Hematopoietic multipotent progenitor cell treated with erythropoietin and hydrocortisone succinate and interleukin-3 and kit ligand, for 8 days (in vitro differentiated cells): ENCODE data around the gene PARP12.

Experiments used
- DNase-seq: peaks from one replicate; pipeline ENCODE4 v3.0.0-alpha.2; 2015

The PARP12 gene

DNA sequence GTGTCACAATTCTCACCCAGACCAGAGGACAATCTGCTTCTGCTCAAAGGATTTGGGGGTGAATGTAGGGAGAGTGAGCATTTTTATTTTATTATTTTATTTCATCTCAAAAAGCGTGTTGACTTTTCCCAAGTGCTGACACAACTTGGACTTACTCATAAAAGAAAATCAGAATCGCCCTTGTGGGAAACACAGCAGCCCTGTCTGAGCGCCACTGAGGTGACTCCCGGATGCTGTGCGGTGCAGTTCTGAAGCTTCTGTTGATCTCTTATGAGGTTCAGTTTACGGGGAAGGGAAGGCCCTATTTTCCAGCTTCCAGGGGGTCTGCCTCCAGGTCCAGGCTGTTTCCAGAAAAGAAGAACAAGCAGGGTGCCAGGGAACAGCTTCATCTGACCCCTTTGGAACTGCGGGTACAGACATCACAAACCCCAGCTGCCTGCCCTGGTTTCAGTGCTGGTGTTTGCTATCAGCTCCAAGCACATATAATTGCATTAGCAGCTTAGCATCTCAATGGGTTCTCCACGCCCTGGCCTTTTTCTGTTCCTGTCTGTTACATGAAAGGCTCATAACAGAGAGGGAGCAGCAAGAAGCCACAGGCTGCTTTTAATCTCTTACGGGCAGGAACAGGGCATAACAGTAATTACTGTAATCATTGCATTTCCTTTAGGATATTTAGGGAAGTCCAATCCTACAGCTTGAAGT is 52.4 kb downstream of the PARP12 start:
- no peak for DNase-seq

- DNase-seq, result no peak
Measured at GRCh38 chr7:140009735-140010134, 53.0 kb downstream of the PARP12 start.

DNA sequence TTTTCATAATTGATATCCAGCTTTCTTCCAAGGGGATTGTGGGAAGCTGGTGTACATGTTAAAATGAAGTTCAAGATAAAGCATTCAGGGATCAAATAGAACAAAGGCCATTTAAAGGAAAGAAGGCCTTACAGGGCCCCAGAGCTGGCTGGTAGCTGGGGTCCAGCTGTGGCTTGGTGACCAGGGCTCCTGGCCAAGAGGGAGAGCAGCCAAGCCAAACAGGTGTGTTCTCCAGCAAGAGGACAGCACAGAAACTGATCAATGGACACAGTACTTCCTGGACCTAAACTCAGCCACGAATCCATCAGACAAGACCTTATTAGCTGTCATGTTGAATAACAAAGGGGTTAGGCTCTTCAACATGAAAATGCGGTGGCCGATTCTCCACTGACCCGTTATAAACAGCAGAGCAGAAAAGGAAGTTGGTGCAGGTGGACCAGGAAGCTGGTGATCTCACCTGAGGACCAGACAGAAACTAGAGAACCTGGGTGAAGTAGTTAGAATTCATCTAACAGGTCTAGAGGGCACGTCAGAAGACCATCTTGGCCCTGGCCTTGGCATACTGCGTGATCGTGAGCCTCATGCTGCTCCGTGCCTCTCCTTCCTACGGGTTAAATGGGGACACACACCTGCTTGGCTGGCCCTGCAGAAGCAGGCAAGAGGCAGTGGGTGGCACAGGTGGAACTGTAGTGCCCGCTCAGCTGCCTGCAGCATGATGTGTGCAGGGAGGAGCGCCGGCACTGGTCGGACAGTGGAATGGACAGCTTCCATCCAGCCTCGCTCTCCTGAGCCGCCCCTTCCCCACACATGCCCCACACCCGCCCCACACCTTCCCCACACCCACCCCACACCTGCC is 53.8 kb downstream of the PARP12 start:
- DNase-seq, result no peak

GRCh38 chr7:140007051-140007690 is 55.6 kb downstream of the PARP12 start:
- no peak for DNase-seq

GRCh38 chr7:140006600-140006999 is 56.2 kb downstream of the PARP12 start:
- DNase-seq, result no peak

DNA sequence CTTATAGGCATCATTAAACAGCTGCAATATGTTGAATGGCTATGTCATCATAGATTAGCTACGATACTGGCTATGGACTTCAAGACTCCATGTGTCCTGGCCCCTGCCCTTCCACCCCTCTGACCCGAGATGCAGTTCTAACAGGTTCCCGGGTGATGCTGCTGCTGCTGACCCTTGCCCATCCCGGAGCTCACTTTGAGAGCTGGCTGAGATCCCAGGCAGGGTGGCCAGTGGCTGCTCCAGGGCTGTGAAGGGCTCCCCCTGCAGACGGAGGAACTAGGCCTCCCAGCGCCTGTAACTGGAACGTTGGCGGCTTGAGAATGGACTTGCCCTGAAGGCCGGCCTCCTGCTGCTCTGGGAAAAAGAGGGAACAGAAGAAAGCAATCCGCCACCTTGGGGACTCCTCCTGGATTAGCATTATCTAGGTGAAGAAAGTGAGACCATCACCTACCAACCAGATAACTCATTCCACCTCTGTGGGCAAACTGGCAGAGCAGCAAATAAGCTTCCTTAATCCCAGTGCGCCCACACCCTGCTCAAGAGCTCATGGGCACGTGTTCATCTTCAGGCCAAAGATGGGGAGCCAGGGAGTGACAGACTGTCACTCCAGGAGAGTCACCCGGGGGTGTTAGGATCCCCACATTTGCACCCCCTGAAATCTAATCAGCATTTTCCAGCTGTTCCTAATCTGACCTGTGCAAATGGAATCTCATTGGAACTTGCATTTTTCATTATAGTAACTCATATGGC is 56.8 kb downstream of the PARP12 start:
- no peak for DNase-seq

GRCh38 chr7:140005341-140005740 is 57.4 kb downstream of the PARP12 start:
- no peak for DNase-seq

DNA sequence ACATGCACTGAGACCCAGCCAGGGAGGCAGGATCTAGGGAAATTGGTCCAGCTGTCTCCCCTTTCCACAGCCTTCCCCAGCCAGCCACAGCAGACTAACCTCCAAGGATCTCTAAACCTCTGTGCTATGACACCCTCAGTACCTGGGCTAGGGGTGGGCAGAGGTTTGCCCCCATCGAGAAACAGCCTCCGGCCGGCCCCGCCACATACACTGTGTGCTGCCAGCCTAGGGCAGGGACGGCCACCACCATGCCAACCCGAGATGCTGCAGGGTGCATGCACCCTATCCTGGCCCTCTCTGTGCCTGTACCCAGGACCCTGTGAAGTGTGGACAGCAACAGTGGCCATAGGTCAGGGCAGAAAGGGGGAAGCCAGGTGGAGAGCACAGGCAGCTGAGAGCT is 58.1 kb downstream of the PARP12 start:
- DNase-seq, result no peak

DNA sequence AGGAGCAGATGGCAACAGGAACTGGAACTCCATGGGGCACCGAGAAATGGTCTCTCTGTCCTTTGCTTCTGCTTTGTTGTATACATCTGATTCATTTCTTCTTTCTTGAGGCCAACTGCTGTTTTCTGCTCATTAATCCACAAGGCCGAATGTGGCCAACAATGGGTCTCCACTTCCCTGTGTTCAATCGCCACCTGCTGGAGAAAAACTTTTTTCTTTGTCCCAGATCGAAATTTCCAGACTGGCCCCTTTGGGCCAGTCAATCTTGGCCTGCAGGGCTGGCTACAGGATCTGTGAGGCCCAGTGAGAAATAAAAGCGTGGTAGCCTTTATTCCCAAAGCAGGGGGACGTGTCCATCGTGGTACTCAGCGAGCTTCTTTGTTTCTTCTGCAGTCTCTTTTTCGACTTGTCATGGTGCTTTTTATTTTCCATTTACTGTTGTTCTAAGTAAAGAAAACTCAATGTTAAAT is 58.8 kb downstream of the PARP12 start:
- peak; percentile 76 for DNase-seq

DNA sequence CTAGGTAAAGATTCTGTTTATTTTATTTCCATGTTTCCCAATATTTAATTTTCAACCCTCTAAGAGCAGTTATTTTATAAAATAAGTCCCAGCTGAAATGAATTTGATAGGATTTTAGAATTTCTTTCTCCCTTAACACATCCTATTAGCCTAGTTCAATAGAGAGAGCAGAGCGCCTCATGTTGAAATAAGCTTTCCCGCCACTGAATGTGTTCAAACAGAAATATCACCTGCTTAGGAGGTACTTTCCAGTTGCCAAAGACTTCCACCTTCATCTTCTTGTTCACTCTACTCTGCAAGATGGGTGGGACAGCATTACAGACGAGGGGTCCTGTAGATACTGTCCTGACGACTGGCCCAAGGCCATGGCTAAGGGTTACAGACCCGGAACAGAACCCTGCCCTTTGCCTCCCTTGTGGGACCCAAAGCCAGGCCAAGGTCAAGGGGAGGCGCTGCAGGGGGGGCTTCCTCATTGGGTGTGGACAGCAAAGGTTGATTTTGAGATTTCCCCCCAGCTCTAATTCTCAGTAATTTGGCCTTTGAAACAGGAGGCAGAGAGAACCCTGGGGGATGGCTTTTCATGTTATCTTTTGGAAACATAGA is 62.0 kb downstream of the PARP12 start:
- DNase-seq, result no peak

- no peak for DNase-seq
Measured at GRCh38 chr7:139999516-139999915, 63.2 kb downstream of the PARP12 start.

GRCh38 chr7:139998572-139998971 is 64.2 kb downstream of the PARP12 start:
- no peak for DNase-seq

GRCh38 chr7:139995017-139995915 is 67.5 kb downstream of the PARP12 start:
- no peak for DNase-seq

DNA sequence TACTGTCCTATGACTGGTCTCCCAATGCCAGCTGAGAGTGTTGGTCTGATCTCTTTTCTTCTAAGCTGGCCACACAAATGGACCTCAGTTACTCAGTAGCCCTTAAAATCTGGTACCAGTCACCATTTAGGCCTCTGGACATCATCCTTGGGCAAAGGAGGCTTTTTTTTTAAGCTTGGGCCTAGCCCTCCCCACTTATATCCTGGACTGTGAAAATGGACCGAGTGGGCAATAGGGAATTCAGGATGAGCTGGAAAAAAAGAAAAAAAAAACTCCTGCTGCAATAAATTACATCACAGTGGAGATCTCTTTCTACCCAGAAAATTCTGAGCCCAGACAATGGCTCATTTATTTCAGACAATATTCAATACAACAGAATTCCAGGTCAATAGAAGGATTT is 68.4 kb downstream of the PARP12 start:
- no peak for DNase-seq

- DNase-seq, result no peak
Measured at GRCh38 chr7:139993592-139993991, 69.2 kb downstream of the PARP12 start.

- DNase-seq, result no peak
Measured at GRCh38 chr7:139993169-139993568, 69.6 kb downstream of the PARP12 start.

GRCh38 chr7:139992353-139993044 is 70.3 kb downstream of the PARP12 start:
- no peak for DNase-seq

- DNase-seq, result no peak
Measured at GRCh38 chr7:139991911-139992310, 70.8 kb downstream of the PARP12 start.

GRCh38 chr7:139991269-139991666 is 71.5 kb downstream of the PARP12 start:
- no peak for DNase-seq

GRCh38 chr7:139990571-139991268 is 72.0 kb downstream of the PARP12 start:
- no peak for DNase-seq
